ENCODE measurements around the gene ANXA11.

DNA sequence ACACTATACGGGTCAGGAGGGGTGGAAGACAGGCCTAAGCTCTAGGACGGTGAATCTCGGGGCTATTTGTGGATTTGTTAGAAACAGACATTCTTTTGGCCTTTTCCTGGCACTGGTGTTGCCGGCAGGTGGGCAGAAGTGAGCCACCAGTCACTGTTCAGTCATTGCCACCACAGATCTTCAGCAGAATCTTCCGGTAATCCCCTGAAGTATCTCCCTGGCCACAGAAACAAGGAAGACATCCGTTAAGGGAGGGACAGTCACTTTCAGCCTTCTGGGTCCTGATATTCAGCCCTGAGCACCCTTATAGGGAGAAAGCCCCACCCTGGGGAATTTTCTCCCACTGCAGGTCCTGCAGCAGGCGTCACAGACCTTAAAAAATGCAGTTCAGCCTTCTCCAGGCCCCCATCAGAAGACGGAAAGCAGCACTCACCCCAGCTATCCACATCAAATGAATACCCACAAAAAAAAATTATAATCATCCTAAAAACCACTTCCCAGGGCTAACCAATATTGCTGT lies 49.6 kb downstream of the ANXA11 start:
- no peak for TF ChIP-seq POLR2AphosphoS5 (IDR thresholded peaks at IDR 0.05)
- no peak for TF ChIP-seq CTCF (IDR thresholded peaks at IDR 0.05)
- no peak for TF ChIP-seq POLR2A (IDR thresholded peaks at IDR 0.05; ENCODE audit: low read depth)
- no peak for TF ChIP-seq EP300 (IDR thresholded peaks at IDR 0.05)

All from esophagus muscularis mucosa (tissue), 4 donors.